Measurements from ENCODE around the gene C1orf198.

- TF ChIP-seq, protein P1, sequence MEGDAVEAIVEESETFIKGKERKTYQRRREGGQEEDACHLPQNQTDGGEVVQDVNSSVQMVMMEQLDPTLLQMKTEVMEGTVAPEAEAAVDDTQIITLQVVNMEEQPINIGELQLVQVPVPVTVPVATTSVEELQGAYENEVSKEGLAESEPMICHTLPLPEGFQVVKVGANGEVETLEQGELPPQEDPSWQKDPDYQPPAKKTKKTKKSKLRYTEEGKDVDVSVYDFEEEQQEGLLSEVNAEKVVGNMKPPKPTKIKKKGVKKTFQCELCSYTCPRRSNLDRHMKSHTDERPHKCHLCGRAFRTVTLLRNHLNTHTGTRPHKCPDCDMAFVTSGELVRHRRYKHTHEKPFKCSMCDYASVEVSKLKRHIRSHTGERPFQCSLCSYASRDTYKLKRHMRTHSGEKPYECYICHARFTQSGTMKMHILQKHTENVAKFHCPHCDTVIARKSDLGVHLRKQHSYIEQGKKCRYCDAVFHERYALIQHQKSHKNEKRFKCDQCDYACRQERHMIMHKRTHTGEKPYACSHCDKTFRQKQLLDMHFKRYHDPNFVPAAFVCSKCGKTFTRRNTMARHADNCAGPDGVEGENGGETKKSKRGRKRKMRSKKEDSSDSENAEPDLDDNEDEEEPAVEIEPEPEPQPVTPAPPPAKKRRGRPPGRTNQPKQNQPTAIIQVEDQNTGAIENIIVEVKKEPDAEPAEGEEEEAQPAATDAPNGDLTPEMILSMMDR (conservative IDR thresholded peaks at IDR 0.05) = no peak
- TF ChIP-seq ZFX (IDR thresholded peaks at IDR 0.05) = no peak
Observed at GRCh38 chr1:230879778-230880177, 11.5 kb upstream of the C1orf198 start.

Measured in C4-2B (cell line).